ENCODE data around the gene RAB7B.

The RAB7B gene

DNA sequence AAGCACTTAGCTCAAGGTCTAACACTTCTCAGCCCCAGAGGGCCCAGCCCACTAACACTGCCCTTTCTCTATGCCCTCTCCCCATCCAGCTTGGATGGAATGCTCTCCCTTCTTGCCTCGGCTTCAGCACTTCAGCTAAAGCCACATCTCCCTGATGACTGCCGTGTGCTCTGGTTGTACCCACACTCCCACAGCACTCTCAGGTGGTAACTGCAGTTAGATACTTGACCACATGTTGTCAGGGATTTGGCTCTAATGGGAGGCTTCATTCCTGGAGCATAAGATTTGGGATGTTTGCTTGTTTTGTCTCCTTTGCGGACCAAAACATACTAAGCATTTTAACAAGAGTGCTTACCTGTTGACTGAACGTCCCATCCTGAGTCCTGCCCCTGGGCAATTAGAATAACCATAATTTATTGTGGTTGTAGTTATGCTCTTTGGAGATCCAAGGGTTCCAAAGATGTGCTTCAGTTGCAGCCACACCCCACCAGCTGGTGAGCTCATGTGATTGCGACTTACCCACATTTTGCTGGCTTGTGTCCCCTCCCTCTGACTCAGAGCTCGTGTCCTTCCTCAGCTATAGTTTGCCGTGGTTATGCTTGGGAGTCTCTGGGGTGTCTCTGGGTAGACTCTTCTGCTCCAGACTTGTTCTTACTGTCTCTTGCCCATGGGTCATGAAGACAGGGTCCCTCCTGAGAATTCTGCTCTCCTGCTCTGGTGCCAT lies 52.2 kb downstream of the RAB7B start:
- DNase-seq: no peak

DNA sequence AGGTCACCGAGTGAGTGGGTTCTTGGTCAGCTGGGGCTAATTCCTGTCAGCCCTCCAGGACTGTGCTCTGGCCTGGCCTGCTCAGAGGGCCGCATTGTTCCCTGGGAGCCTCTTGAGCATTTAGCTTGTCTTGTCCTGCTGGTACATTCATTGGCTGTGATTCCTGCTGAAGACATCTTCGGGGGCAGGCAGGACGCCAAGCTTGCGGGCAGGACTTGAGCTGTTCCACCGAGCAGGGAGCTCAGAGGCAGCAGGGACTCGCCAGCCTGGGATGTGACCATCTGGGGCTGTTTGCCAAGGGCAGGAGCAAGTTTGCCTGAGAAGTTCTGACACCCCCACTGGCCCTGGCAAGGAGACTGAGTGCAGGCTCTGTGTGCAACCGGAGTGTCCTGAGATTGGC lies 52.9 kb downstream of the RAB7B start:
- DNase-seq: peak in 46 of 56 donors; percentile 17 to 81 (median 50)

DNA sequence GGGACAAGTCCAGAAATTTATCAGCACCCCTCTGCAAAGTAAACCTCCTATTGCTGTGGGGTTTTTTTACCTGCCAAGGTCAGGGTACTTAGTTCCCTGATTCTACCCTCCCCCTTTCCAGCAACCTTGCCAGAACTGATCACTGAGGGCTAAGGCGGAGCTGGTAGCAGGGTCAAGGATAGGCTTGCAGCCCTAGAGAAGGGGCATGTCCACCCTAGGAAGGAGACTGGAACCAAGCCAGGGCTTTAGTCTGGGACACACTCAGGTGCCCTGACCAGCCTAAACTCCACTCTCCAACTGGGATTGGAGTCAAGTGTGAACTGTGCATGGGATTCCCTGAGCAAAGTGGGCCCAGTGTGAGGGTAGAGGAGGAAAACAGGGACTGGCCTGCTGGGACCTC lies 53.4 kb downstream of the RAB7B start:
- no peak for DNase-seq

DNA sequence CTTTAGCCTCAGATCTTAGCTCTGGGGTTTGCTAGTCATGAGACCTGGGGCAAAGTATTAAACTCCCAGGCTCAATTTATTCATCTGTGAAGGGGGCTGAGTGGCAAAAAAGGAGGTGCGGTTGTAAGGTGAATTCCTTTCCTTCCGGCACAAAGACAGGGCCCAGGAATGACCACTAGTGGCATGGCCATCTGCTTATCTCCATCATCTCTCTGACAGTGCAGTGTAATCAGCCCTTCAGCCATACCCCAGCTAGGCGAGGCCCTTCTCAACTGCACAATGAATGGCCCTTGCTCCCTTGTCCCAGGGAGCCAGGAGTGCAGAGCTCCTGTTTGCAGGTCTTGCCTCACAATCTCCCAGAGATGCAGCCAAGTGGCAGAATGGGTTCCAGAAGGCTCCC lies 54.3 kb downstream of the RAB7B start:
- DNase-seq: no peak

DNA sequence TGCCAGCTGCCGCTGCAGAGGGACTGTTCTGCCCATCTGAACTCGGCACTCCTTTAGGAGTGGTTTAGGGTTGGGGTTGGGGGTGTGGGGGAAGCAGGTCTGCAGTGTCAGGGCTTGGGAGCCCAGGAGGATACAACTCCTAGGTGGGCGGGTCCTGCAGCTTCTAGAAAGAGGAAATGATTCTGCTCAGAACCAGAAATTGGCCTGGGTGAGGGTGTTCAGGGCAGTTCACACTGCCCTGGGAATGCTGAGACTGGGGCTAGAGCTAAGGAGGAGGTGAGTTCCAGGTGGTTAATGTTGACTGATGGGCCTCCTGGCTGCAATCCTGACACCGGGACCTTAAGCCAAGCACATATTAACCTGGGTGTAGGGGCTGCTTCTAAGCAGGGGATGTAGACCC lies 55.2 kb downstream of the RAB7B start:
- no peak for DNase-seq

DNA sequence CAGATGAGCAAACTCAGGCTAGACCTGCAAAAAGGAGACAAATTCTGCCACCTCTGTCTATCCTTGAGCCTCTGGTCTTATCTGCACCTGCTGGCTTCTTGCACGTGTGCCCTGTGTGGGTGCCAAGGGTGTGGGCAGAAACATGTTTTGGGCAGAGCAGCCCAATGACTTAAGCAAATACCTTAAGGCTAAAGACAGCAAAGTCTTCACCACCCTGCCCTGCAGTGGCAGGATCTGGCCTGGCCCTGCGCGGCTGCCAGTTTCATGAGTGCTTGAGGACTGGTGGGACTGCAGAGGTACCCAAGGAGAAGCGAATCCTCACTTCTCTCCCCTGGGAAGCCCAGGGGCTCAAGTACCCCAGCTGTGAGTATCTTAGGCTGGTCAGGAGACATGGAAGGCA lies 56.2 kb downstream of the RAB7B start:
- DNase-seq: no peak

DNA sequence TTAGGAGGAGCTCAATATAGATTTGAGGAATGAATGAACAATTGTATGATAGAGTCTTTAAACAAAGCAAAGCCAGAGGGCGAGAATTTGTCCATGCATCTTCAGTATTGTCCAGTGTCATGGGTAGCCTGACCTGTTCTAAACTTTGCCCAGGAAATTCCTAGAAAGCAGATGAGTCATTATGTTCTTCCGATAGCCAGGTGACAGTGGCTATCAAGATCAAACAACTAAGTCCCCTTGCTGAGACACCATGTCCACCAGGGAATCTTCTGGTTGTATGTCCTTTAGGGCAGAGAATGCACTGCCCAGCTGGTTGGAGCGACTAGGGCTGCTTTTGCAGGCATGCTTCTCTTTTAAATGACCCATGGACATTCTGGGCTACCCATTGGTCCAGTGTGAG lies 58.1 kb downstream of the RAB7B start:
- DNase-seq: no peak

DNA sequence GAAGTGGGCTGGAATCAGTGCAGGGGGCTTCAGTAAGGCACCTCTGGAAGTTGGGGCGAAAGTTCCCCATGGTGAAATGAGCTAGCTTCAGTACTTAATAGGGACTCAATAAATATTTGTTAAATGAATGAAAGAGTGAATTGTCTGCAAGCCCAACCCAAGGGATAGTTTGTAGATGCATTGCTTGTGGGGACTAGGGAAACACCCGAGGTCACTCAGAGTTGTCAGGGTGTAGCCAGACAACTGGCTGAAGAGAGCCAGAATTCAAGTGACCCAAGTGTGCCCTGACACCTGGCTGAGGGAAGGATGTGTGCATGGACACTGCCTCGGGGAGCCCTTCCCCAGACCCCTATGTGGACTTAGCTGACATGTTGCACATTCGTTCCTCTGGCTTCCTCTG lies 58.7 kb downstream of the RAB7B start:
- no peak for DNase-seq

DNA sequence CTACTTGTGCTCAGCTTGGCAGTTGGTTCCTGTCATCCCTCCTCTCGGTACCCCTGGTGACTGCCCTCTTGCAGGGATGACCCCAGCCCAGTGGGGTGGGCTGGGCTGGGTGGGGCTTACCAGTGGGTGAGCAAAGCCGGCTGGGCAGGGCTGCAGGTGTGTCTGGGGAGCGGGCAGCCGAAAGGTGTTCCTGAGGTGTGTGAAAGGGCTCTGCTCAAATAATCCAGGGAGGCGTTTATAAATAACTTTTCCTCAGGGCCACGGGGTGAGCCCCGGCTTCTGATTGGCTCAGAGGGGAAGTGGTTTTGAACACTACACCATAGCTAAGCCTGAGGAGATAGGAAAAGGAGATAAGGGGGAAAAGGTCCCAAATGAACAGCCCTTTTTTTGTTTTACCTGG lies 60.0 kb downstream of the RAB7B start, which contains the start of gene SLC26A9:
Gene SLC26A9, minus strand, starts transcription at position 212 of the 400 bp plus-strand sequence. CDS start 7,636 bp downstream, outside the sequence.
- no peak for DNase-seq

DNA sequence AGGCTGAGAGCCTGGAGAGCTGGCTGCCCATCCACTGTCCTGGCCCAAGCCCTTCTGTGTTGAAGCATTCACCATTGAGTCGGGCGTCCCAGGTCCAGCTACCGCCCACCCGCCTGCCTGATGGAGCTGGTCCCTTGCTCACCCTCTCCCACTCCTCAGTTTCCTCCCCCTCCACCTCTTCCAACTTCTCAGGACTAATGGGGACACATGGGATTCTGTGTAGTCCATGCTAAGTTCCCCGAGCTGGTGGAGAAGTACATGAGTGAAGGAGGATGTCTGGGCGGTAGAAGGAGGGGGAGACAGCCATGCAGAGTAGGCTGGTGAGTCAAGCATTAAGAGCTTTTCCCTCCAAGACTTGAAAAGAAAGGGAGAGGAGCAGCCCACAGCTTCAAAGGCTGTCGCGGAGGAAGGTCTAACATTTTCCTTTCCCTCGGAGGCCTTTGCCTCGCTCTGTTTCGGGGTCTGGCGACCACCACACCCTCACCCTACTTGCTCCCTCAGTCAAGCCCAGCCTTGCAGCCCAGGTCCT lies 60.5 kb downstream of the RAB7B start:
- DNase-seq: no peak

DNA sequence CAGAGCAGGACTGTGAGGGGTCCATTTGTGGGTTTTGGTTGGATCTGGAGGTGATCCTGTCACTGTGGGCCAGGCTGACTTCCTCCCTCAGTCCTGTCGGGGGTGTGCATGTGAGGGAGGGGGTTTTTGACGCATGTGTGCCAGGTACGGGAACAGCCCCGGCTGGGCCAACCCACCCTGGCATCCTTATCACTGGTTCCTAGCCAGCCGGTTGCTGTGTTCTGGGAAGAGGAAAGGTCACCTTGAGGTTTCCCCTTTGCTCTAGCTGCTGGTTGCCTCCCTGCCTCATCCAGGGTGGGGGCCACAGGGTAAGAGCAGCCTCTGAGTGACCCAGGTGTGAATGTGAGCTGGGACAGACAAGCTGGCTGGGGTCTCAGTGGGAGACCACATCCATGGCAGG lies 62.5 kb downstream of the RAB7B start:
- no peak for DNase-seq

DNA sequence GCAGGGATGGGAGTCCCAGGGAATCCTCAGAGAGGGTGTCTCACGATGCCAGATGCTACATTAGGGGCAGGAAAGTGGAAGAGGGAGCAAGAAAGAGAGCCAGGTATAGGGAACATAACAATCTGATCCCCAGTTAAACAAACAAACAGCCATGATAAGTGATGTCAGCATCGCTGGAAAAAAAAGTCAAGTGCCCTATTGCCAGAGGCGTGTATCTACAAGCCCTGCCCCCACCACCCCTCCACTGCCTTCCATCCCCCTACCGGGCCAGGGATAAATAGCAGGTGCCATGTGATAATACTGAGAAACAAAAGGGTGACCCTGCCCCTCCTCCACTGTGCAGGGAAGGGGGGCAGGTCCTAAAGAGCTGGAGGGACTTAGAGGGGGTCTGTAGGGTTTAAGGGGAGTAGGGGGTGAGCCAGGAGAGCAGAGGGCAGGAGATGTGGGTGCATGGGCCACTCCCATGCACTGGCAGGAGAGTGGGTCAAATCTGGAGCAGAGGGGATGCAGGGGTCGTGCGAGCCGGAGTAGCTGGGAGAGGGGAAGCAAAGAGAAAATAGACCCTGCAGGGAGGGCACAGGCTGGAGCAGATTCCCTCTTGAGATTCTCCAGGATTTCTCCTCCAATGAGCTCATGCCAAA lies 63.4 kb downstream of the RAB7B start:
- DNase-seq: no peak

DNA sequence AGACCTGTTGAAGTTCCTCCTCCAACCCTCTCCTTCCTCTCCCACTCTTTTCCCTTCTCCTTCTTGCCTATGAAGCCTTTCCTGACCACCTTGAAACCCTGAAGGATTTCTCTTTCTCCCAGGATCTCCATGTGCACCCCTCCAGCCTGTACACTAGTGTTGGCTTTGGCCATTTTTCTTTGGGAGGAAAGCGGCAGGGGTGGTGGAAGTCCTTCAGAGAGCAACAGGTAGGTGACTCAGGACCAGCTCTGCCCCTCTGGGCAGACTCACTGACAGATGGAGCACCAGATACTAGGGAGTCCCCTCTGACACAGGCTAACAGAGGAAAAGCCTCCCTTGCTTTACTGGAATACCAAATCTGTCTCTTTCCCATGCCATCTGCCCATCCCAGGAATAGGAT lies 64.5 kb downstream of the RAB7B start:
- no peak for DNase-seq

DNA sequence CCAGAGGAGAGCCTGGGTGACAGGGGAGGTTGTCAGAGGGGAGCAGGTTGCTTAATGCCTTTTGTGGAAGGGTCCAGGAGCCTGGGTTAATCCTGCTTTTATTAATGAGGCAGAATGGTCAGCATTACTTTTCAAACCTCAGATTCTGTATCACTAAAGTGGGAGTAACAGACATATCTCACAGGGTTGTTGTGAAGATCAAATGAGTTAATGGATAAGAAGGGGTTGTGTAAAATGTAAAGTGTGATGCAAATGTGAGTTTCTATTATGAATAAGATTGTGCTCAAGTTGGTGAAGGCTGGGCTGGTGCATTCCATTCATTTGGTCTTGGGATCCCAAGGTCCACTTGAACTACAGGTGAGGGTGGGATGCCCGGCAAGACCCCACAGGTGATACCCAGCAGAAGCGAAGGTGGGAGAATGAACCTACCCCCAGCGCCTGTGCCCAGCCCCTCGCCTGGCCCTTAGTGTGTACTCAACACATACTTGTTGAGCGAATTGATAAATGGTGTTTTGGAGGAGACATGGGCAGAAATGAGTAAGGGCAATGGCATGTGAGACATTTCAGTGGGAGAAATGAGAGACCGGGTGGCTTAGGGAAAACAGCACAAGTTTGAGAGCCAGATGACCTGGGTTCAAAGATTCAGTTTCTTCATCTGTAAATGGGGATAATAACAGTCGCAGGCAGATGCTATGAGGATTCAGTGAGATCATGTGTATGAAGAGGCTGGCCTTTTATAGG lies 66.2 kb downstream of the RAB7B start:
- no peak for DNase-seq

DNA sequence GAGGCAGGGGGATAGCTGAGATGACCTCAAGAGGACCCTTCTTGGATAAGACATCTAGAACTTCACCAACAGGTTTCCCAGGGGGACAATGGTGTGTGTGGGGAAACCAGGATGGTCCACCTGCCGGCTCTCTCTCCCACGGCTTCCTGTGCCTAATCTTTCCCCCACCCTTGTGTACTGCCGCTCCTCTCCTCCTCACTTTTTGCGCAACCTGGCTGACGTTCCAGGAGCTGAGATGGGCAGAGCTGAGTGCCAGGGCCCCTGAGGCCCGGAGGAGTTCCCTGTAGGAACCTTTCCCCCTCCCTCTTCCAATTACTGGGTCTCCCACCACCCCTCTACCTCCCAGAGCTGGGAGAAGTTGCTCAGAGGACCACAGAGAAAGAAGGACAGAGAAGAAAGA lies 66.9 kb downstream of the RAB7B start:
- no peak for DNase-seq

DNA sequence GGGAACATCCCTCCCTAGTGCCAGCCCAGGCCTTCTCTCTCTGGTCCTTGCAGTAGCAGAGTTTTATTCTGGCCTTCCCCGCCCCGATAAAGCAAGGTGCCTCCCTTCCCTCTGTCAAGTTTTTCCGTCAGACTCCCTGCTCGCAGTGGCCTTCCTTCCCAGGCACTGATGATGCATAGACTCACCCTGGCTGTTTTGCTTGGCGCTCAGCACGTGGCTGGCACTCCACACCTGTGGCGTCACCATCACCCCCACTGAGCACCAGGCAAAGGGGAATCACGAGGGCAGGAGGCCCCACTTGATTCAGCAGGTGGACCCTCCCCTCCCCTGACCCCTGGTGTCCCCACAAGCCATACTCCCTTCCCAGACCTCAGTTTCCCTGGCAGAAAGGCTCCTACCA lies 67.3 kb downstream of the RAB7B start:
- DNase-seq: no peak

DNA sequence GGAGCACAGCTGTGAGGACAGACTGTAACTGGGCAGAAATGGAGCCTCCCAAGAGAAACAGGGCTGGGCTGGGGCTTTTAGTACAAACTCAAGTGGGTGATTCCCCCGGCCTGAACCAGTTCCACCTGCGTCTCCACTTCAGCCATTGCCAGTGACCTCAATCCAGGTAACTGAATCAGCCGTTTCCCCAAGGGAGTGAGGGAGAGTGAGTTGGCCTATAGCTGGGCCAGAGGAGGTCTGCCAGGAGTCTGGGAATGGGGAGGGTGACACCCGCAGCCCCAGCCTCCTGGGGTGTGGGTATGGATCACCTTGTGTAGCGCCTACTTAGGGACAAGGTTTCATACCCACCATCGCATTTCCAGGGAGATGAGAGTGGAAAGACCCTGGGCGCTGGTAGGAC lies 68.4 kb downstream of the RAB7B start:
- no peak for DNase-seq

DNA sequence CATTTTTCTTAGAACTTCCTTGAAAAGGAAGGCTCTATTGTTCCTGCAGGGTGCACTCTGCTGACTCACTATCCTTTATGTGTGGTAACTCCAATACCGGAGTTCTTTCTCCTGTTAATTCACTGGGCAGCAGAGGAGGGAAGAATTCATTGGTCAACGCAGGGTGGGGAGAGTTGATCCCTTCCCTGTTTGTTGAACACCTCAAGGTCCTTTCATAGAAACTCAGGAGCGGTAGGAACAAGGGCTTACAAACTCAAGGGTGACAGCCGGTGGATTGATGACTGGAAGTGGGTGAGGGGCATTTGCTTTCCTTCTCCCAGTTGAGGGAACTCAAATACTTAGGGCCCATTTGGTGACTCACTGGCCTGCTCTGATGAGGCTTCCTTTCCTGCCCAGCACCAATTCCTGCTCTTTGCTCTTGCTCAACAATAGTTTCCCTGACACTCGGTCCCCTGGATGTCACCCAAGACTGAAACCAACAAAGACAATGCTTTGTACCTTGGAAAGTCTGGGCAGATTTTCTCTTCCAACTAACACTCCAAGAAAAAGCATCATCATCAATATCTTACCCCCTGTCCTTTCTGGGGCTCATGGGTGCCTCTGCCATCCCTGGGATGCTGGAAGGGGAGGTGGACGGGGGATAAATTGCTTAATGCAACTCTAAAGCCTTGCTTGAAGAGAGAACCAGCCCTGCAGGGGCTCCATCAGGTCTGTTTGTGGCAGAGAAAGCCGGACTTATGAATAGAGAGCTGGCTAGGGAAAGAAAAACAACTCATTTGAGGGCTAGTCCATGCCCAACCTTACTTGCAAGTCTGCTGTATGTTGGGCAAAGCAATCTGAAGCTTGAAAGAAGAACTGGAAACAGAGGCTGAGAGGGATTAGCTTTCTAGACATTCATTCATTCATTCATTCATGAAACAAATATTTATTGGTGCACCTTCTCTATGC lies 69.2 kb downstream of the RAB7B start:
- peak in 33 of 56 donors; percentile 11 to 73 (median 39) for DNase-seq

DNA sequence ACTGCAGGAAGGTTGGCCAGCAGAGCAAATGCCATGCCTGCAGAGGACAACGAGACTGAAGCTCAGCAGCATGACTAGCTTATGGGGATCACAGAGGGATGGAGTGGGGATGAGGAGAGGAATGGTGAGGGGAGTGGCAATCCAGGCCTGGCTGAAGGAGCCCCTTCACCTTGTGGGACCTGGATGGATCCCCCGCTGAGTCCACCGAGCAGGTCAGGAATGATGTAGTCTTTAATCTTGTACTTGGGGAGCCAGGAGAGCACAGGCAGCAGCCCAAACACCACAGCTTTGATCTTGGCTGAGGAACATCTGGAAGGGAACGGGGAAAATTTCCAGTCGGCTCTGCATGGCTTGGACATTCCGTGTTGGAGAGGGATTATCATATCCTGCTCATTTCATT lies 70.4 kb downstream of the RAB7B start:
- DNase-seq: no peak

DNA sequence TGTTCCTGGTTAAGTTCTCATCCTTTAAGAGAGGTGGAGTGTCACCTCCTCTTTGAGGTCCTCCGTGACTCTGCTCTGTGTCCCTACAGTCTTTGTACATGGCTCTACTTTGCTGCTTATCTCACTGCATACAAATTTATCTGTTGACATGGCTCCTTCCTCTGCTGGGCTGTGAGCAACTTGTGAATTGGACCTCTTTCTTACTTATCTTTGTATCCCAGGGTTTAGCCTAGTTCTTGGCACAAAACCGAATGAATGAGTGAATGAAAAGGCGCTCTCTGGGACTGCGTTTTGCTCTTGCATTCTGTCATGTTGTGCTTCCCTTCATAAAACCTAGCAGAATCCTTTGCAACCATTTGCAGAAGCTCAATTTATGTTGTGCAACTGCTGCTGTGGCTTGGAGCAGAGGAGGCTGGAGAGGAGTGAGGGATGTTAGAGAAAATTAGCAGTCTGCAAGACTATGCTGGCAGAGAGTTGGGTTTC lies 72.4 kb downstream of the RAB7B start:
- DNase-seq: peak in 3 of 56 donors; percentile 18 to 26 (median 23)

DNA sequence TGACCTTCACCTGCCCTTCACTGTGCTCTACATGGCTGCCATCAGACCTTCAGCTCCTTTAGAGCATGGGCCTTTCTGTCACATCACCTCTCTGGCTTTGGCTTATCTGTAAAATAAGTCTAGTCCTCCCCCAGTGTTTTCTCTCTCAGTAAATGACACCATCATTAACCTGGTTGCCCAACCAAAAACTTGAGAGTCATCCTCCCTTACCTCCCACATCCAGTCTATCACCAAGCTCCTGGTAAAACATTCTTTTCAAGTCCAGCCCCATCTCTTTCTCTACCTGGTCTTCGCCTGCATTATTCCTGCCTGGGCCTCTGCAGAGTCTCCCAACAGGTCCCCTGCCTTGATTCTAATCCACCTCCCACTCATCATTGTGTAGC lies 73.0 kb downstream of the RAB7B start:
- no peak for DNase-seq

Measured in nucleus accumbens (tissue), 56 donors.